SIG-M5 treated with dmso at 0.1 percent for 504 hours (cell line): Measurements from ENCODE around the gene TMEM203.
A peak's percentile ranks its signal among the peaks of the same experiment; 100 is the strongest.

ENCODE experiments used
- DNase-seq: peaks from one replicate; lab custom pipeline; 2025; ENCODE audit not compliant: unreplicated experiment; lab: John Stamatoyannopoulos, UW

Gene TMEM203

DNA sequence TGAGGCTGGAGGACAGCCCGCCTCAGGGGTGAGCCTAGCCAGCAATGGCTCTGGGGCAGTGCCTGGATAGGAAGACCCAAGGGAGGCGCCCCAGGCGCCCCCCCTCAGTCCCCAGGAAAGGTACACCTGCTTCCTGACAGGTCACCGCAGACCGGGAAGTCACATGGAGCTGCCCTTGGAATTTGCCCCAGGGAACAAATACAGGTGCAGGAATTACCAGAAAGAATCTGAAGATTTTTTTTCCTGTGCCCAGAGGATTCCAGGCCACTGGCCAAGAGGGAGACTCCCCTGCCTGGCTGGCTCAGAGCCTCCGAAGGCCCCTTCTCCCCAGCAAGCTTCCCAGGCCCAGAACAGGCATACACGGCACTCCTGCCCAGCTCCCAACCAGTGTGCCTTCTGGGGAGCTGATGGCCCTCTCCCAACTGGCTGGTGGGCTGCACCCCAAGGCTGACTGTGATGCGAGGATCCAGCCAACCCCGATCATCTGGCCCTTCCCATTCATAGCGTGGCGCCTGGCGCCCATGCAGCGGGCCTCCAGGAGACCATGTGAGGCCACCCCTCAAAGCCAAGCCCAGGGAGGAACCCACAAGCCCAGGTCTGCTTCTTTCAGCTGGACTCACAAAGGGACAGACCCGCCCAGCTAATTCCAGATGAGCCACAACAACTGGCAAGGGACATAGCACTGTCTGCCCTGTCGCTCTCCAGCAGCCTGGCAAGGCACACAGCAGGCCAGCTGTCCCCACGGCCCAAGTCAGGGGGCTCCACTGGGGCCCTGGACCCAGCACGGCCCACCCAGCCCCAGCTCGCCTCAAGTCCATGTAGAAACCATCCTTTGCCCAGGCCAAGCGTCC, 7.2 kb downstream of the TMEM203 start:
- DNase-seq: no peak

- no peak for DNase-seq
Measured at GRCh38 chr9:137195525-137196220, 9.8 kb downstream of the TMEM203 start.

DNA sequence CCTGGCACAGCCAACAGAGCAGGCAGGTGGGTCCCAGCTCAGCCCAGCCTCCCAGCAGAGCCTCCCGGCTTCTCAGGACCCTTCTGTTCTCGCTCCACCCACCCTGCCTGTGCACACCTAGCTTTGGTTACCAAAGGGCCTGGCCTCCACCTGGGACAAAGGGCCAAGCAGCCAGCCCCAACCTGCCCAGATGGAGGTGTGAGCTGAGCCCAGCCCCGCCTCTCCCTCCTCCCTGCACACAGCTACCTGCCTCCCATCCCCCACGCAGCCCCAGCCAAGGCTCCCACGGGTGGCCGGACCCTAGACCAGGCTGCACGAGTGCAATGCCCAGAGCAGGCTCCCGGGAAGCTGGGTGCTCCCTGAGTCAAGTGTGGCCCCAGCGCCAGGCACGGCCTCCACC, 10.5 kb downstream of the TMEM203 start:
- no peak for DNase-seq

DNA sequence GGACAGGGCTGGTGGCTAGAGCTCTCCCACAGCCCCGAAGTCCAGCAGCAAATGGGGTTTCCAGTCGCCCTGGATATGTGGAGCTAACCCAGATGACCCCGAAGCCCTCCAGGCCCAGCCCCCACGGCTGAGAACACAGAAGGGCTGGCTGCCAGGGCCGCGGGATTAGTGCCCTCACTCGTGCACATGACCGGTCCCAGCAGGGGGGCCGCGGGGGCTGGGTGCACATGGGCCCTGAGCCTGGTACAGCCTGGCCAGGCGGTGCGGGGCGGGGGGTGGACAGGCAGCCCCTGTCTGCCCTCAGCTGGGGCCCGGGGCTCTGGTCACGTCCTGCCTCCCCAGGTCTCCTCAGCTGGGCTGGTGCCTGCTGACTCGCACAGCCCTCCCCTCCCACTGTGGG, 11.1 kb downstream of the TMEM203 start:
- no peak for DNase-seq

- no peak for DNase-seq
Measured at GRCh38 chr9:137193771-137194170, 11.7 kb downstream of the TMEM203 start.

DNA sequence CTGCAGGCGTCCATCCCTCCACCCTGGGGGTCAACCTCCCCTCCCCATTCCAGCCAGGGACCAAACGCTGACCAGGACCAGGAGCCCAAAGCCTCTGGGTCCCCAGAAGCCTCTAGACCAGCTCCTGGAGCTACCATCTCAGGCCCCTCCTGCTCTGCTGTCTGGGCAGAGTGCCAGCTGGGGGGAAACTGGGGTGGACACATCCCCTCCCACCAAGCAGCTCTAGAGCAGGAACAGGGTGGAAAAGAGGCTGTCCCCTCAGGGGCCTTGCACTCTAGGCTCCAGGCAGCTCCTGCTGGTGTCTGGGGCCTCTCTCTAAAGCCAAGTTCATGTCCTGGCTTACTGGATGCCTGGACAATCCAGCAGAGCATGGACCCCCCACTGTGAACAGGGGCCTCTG, 12.6 kb downstream of the TMEM203 start:
- no peak for DNase-seq

GRCh38 chr9:137192448-137192780, 13.0 kb downstream of the TMEM203 start:
- DNase-seq: no peak

GRCh38 chr9:137191691-137192447, 13.6 kb downstream of the TMEM203 start:
- DNase-seq: no peak

GRCh38 chr9:137191245-137191644, 14.2 kb downstream of the TMEM203 start:
- no peak for DNase-seq

DNA sequence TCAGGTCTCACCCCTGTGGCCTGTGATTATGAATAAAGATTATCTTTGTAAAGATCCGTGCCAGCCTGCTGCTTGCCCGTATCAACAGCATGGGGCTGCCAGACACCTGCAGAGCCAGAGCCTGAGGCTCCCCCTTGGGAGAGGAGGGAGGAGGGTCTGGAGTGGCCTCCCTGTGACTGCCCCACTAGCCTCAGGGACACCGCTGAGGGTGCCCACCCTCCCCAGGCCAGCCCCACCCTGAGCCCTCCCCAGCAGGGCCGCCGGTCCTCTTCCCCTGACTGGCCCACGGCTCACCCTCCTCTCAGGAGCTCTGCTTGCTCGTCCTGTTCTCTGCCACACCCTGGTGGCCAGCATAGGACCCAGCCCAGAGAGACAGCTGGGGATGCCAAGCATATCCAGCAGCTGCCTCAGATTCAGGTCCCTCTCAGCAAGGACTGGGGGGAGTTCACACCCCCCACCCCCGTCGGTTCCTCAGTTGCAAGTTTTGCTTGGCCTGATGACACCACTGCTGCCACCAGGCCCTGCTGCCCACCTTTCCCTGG, 15.1 kb downstream of the TMEM203 start:
- DNase-seq: no peak

DNA sequence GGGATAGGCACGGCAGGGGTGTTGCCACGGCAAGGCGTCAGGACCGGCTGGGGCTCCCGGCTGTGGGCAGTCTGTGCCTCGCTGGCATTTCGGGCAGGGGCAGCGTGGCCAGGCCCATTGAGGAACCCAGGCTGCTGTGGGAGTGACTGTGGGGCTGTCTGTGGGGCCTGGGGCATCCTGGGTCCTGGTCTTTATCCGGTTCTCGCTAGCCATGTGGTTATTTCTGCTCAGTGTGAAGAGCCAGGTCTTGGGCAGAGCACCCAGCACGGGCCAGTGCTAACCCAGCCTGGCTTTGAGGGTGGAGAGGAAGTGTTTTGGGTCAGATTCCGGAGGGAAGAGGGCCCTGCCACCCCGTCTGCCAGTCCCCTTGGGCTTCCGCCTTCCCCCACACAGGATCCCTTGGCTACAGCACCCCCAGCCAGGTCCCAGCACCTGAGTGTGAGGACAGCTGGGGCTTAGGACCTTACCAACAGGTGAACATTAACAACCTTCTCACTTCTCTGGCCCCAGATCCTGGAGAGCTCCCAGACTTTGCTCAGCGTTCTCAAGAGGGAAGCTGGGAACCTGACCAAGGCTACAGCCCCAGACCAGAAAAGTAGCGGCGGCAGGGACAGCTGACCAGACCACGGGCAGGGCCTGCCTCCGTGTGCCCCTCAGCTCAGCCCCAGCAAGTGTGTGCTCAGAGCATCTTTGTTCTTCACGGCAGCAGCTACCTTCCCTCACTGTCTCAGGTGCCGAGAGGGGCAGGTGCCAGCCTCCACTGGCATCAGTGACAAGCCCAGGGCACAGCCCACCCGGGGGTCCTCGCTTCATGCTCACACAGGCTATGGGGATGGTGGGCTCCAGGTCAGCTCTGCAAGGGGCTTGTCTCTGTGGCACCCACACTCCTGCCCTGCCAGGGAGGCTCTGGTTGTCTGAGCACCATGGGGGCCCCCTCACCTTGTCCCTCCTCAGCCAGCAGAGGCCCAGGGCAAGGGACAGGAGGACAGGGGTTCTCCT, 15.9 kb downstream of the TMEM203 start:
- no peak for DNase-seq

DNA sequence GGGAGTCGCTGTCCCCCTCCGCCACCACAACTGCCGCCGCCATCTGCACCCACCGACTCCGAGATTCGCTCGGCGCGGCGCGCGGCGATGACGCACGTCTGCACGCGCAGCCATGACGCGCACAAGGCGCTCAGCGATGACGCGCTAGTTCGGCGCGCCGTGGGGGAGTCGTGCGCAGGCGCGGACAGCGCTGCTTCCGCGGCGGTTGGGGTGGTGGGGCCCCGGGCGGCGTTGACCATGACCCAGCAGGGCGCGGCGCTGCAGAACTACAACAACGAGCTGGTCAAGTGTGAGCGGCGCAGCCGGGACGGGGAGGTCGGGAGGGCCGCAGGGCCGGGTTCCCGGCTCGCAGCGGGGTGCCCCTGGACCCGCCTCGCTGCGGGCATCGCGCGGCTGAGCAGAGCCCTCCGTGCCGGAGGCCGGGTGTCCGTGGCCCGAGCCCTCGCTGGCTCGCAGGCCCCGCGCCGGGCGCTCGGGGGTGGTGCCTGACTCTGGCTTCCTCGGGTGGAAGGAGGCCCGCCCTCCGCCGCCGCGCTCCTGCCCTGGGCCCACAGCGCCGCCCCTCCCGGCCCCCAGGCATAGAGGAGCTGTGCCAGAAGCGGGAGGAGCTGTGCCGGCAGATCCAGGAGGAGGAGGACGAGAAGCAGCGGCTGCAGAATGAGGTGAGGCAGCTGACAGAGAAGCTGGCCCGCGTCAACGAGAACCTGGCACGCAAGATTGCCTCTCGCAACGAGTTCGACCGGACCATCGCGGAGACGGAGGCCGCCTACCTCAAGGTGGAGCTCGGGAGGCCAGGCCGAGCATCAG, 16.8 kb downstream of the TMEM203 start, which contains the start of the genes ANAPC2 and SSNA1:
ANAPC2 (minus strand) TSS at position 71 of the 807 bp plus-strand sequence; CDS start at position 43, 28 bp downstream.
SSNA1 (plus strand) TSS at position 187 of the 807 bp plus-strand sequence; CDS start at position 238, 51 bp downstream.
- peak; percentile 80 for DNase-seq

- DNase-seq: no peak
Measured at GRCh38 chr9:137188086-137188489, 17.4 kb downstream of the TMEM203 start.

- DNase-seq: no peak
Measured at GRCh38 chr9:137187386-137187785, 18.1 kb downstream of the TMEM203 start.

DNA sequence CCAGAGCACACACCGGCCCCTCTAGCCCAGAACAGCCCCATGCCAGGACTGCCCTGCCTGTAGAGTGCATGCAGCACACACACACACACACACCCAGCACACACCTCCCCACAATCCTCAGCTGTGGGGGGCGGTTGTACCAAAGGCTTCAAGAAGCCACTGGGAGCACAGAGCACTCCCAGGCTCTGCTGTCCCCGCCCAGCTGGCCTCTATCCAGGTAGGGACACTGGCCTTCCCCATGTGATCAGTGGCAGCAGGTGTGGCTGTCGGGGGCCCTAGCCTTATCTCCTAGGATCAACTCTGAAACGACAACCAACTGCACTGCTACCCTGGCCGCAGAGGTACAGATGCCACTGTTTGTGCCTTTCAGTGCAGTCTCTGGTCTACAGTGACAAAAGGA, 19.1 kb downstream of the TMEM203 start:
- no peak for DNase-seq

GRCh38 chr9:137185921-137186320, 19.5 kb downstream of the TMEM203 start:
- no peak for DNase-seq

DNA sequence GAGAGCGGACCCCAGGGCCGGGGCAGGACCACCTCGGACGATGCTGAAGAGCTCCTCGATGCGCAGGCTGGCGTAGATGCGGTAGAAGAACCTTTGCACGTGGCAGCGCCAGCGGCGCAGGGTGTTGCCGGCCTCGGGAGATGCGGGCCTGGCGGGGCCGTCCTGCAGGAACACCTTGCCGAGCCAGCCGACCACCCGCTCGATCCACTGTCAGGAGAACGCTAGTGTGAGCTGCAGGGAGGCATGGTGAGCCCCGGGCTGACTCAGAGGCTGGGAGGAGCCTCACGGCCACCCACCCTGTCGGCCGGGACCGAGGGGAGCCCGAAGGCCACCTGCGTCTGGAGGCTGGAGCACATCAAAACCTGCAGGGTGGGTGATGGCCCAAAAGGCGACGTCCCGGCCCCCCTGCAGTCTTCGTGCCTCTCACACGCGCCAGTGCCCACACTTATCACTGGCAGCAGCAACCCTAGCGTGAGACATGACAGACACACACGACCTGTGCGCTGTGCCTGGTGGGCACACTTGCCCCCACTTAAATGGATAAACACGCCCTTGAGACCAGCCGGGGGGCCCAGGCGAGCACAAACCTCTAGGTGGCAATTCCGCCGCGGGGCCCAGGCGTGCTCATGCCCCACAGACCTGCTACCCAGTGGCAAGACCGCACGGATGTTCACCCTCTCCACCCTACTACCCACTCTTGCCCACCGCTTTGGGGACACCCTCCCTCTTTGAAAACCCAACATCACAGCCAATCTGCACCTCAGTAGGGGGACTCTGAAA, 20.4 kb downstream of the TMEM203 start:
- DNase-seq: no peak

DNA sequence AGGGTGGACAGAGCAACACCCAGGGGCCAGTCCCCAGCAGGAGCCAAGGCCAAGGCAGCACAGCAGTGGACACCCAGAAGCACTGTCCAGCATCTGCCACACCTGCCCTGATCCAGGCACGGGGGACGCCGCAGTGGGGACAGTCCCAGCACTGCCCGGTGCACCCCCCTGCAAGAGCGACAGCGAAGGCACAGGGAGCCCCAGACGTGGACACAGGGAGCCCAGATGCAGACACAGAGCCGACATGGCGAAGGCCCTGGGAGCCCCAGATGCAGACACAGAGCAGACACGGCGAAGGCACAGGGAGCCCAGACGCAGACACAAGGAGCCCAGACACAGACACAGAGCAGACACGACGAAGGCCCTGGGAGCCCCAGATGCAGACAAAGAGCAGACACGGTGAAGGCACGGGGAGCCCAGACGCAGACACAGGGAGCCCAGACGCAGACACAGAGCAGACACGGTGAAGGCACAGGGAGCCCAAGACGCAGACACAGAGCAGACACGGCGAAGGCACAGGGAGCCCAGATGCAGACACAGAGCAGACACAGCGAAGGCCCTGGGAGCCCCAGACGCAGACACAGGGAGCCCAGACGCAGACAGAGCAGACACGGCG, 21.4 kb downstream of the TMEM203 start:
- DNase-seq: no peak
